LNCAP (cell line): ENCODE data around the gene MYO15A.

Experiments
- TF ChIP-seq, protein P1 (sequence below): fragments of 450-650 bp; IDR thresholded peaks from 2 replicates; pipeline ENCODE4 v1.5.1; 2017; ENCODE audit warnings: mild to moderate bottlenecking

MYO15A gene

DNA sequence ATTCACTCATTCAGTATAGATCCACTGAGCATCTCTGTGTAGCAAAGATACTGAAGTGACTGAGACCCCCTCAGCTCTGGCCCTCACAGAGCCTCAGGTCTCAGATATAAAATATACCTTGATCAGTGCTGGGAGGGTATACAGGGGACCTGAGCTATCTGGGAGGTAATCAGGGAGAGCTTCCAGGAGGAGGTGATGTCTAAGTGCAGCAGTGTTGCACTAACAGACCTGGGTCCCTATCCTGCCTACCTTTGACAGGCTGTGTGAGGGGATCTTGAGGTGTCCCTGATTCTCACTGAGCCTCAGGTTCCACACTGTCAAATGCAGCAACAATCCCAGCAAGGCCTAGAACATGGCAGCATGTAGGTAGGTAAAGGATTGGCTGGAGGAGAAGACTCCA is 68.6 kb downstream of the MYO15A start:
- TF ChIP-seq, protein P1, sequence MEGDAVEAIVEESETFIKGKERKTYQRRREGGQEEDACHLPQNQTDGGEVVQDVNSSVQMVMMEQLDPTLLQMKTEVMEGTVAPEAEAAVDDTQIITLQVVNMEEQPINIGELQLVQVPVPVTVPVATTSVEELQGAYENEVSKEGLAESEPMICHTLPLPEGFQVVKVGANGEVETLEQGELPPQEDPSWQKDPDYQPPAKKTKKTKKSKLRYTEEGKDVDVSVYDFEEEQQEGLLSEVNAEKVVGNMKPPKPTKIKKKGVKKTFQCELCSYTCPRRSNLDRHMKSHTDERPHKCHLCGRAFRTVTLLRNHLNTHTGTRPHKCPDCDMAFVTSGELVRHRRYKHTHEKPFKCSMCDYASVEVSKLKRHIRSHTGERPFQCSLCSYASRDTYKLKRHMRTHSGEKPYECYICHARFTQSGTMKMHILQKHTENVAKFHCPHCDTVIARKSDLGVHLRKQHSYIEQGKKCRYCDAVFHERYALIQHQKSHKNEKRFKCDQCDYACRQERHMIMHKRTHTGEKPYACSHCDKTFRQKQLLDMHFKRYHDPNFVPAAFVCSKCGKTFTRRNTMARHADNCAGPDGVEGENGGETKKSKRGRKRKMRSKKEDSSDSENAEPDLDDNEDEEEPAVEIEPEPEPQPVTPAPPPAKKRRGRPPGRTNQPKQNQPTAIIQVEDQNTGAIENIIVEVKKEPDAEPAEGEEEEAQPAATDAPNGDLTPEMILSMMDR: no peak

DNA sequence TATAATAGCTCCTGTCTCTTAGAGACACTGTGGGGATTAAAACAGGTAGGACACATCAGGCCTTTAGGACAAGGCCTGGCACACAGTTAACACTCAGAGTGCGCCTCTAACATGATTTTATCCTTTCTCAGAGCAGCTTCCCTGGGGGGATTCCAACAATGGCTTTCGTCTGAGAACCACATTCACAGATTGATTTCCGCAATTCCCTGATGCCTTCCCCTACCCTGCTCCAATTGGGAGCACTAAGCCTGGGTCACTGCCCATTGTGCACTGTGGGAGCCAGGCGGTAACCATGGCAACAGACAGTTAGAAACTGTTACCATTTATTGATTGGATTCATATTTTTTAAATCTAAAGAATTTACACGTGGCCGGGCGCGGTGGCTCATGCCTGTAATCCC is 69.2 kb downstream of the MYO15A start:
- TF ChIP-seq, protein P1: no peak

DNA sequence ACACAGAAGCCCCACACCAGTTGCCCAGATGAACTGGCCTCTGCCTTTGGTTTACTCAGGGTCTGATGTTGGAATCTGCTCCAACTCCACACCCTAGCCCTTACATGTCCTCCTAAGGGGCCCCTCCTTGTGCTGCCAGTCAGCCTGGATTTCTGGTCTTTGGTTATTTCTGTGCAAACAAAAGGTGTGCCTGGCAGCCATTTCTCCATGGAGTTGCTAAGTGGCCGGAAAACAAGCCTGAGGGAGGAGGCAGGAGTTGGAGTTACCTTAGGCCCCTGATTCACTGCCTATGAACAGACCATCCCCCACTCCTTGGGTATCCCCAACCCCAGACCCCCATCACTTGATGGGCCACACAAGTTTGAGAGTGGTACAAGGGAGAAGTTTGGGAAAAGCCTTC is 70.6 kb downstream of the MYO15A start:
- TF ChIP-seq, protein P1: no peak

DNA sequence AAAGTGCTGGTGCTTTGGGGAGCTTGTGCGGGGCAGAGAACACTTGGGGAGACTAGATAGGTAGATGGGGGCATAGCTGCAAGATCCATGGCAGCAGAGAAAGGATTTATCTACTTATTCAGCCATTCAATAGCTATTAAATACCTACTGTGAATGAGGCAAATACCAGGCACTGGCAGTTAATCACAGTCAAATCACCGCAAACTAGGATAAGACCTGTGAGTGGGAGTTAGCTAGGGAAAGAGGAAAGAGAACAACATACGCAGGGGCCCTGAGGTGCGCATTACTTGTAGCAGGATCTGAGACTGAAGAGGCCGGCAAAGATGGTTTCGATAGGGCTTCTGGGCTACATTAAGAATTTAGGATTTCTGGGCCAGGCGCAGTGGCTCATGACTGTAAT is 71.2 kb downstream of the MYO15A start:
- TF ChIP-seq, protein P1: no peak

DNA sequence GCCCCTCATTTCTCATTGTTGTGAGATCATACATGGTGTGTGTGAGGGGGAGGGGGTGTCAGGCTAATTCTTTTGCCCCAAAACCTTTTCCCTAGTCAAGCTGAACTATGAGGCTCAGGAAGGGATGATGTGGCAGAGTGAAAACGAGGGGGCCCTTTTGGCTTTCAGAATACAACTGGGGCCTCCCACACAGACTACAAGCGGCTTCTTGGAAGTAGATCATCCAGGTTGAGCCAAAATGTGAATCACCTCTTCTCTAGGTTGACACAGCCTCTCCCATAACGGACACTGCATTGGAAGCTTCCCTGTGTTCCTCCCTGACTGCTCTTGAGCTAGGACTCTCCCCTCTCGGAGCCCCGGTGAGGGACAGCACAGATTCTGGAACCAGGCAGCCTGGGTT is 72.8 kb downstream of the MYO15A start:
- TF ChIP-seq, protein P1: no peak

DNA sequence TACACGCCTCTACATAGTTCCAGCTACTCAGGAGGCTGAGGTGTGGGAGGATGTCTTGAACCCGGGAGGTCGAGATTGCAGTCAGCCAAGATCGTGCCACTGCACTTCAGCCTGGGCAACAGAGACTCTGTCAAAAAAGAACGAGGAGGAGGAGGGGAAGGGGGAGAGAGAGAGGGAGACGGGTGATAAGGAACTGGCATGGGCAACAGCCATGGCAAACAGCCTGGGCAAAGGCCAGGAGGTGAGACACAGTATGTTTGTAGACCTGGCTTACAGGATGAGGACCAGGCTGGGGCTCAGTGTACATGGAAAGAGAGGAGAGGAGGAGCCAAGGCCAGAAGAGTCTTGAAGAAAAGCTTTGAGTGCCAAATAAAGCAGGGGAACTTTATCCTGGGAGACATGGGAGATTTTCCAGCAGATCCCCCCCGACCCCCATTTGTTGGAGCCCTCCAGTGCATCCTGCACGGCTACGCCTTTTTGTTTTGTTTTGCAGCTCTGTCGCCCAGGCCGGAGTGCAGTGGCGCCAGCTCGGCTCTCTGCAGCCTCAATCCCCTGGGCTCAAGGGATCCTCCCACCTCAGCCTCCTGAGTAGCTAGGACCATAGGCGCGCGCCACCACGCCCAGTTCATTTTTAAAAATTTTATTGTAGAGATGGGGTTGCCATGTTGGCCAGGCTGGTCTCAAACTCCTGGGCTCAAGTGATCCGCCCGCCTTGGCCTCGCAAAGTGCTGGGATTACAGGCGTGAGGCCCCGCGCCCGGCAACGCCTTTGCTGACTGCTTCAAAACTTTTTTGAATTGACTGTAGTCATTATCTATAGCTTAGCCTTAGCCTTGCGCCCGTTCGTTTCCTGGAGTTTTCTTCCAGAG is 73.8 kb downstream of the MYO15A start:
- TF ChIP-seq, protein P1: no peak

DNA sequence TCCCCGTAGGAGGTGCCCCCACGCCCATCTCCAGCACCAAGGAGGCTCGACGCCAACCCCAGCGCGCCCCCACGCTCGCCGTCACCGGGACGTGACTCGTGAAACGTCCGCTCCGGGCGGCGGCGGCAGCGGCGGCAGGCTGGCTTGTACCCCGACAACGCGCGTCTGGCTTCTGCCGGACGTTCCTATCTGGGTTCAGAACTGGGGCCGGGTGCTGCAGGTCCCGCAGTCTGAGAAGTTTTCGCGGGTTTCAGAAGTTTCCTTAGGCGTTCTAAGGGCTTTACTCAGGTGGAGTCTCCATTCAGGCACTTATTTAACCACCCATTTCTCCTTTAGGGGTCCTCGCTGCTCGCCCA is 74.4 kb downstream of the MYO15A start:
- TF ChIP-seq, protein P1: no peak
